ENCODE measurements around the gene GOLGA8K.
"Not testable (repeated sequence)": the region's sequence is repeated elsewhere in the genome, so short reads cannot be mapped to it uniquely, and the experiment has no call there.

GOLGA8K gene

DNA sequence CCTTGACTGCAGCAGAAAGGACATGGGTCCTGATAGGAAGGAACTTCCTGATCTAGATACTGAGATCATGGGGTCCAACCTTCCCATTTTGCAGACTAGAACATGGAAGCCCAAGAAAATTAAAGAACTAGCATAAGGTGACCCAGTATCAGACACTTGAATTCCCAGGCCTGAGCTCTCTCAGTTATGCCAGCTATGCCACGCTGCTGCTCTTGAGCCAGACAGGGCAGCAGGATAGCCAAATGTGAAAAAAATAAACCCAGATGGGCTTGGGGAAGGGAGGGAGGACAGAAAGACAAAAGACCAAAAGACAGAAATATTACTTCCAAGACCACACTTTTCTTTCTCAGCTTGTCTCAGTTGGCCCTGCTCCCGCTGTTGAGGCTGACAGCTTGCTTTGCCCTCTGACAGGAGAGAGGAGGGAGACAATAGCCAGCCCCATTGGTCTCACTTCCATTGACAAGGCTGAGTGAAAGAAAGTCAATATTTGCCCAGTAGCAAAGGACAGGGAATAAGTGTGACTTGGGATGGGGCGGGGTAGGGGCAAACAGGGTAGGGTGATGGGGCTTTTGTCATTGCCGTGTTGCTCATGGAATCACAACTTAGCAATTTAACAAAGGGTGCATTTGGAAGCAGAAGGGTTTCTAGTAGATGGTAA, 52.4 kb downstream of the GOLGA8K start:
- DNase-seq, result not testable (repeated sequence)

- DNase-seq, result not testable (repeated sequence)
Measured at GRCh38 chr15:32347037-32347436, 56.1 kb downstream of the GOLGA8K start.

GRCh38 chr15:32345978-32346547, 57.0 kb downstream of the GOLGA8K start:
- not testable (repeated sequence) for DNase-seq

DNA sequence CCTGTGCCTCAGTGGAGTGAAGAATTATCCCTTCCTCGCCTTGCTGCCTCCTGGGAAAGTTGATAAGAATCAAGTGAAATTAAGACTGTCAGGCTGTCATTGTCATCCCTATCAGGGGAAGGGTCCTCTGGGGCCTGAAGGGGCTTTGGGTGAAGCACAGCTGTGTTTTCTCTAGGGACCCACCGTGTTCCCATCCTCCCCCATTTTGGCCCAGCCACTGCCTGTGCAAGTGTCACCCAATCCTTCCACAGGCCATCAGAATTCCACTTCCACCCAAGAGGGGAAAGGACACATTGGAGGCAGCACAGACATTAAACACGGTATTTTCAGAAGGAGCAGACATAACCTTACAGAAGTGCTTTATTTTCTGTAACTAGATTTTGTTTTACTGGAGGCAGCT, 59.2 kb downstream of the GOLGA8K start:
- not testable (repeated sequence) for DNase-seq
